ENCODE results near the gene KCTD16.

The KCTD16 gene

GRCh38 chr5:144453753-144454152 lies 283.1 kb downstream of the KCTD16 start:
- FAIRE-seq (no peak), DNase-seq (ENCODE audit: low spot score) (no peak)

- no peak for DNase-seq (ENCODE audit: low spot score)
- FAIRE-seq = no peak
Observed at GRCh38 chr5:144457160-144457559, 286.5 kb downstream of the KCTD16 start.

- FAIRE-seq = no peak
- DNase-seq (ENCODE audit: low spot score) = no peak
Observed at GRCh38 chr5:144458216-144458615, 287.5 kb downstream of the KCTD16 start.

GRCh38 chr5:144460600-144460999 lies 289.9 kb downstream of the KCTD16 start:
- no peak for DNase-seq (ENCODE audit: low spot score)
- FAIRE-seq = no peak

GRCh38 chr5:144462577-144462976 lies 291.9 kb downstream of the KCTD16 start:
- FAIRE-seq (no peak), DNase-seq (ENCODE audit: low spot score) (no peak)

GRCh38 chr5:144463481-144464223 lies 293.0 kb downstream of the KCTD16 start:
- no peak for FAIRE-seq
- no peak for DNase-seq (ENCODE audit: low spot score)

GRCh38 chr5:144464306-144464705 lies 293.6 kb downstream of the KCTD16 start:
- DNase-seq (ENCODE audit: low spot score) = no peak
- FAIRE-seq = no peak

- DNase-seq (ENCODE audit: low spot score) = no peak
Observed at GRCh38 chr5:144465441-144465840, 294.8 kb downstream of the KCTD16 start.

GRCh38 chr5:144467792-144468191 lies 297.1 kb downstream of the KCTD16 start:
- DNase-seq (ENCODE audit: low spot score) (peak; percentile 68), FAIRE-seq (no peak)

More at GRCh38 chr5:144465441-144465840, 294.8 kb downstream of the KCTD16 start:
- FAIRE-seq = no peak

GRCh38 chr5:144468571-144468970 lies 297.9 kb downstream of the KCTD16 start:
- FAIRE-seq (no peak), DNase-seq (ENCODE audit: low spot score) (no peak)

GRCh38 chr5:144469106-144469505 lies 298.4 kb downstream of the KCTD16 start:
- no peak for FAIRE-seq

GRCh38 chr5:144472221-144472620 lies 301.5 kb downstream of the KCTD16 start:
- DNase-seq (ENCODE audit: low spot score) = no peak
- FAIRE-seq = no peak

More at GRCh38 chr5:144469106-144469505, 298.4 kb downstream of the KCTD16 start:
- DNase-seq (ENCODE audit: low spot score) = no peak

GRCh38 chr5:144473650-144474049 lies 303.0 kb downstream of the KCTD16 start:
- DNase-seq (ENCODE audit: low spot score) = no peak
- no peak for FAIRE-seq

GRCh38 chr5:144478565-144478964 lies 307.9 kb downstream of the KCTD16 start:
- DNase-seq (ENCODE audit: low spot score) = no peak
- no peak for FAIRE-seq

GRCh38 chr5:144481861-144482260 lies 311.2 kb downstream of the KCTD16 start:
- FAIRE-seq (no peak), DNase-seq (ENCODE audit: low spot score) (no peak)

GRCh38 chr5:144484124-144484897 lies 313.6 kb downstream of the KCTD16 start:
- peak; percentile 29 for DNase-seq (ENCODE audit: low spot score)
- FAIRE-seq = no peak

- no peak for DNase-seq (ENCODE audit: low spot score)
- no peak for FAIRE-seq
Observed at GRCh38 chr5:144485540-144485939, 314.9 kb downstream of the KCTD16 start.

- no peak for FAIRE-seq
- DNase-seq (ENCODE audit: low spot score) = no peak
Observed at GRCh38 chr5:144487207-144487606, 316.5 kb downstream of the KCTD16 start.

GRCh38 chr5:144487761-144488160 lies 317.1 kb downstream of the KCTD16 start:
- no peak for FAIRE-seq
- DNase-seq (ENCODE audit: low spot score) = no peak

- DNase-seq (ENCODE audit: low spot score) (no peak), FAIRE-seq (no peak)
Observed at GRCh38 chr5:144503123-144503522, 332.4 kb downstream of the KCTD16 start.

GRCh38 chr5:144504929-144505577 lies 334.4 kb downstream of the KCTD16 start:
- no peak for FAIRE-seq
- DNase-seq (ENCODE audit: low spot score) = no peak
